OCI-LY7 (cell line): ENCODE data around the gene POSTN. TPM values are rescaled to one million over a fixed set of nuclear protein-coding genes. Genes with fewer than 3 reads are reported as not detected.

ENCODE experiments used
- BruUV-seq: library from RNA; stranded (reverse); fragments of 400-500 nt; replicated peaks from 2 replicates; lab custom pipeline; 2021; lab: Mats Ljungman, UMichigan
- CTCF ChIA-PET: fragments of 300-600 bp; sonication (Branson Sonifier 250); formaldehyde crosslinking; loops from one replicate; lab custom pipeline; 2022; ENCODE audit warnings: antibody characterized with exemption; ENCODE audit not compliant: unreplicated experiment; lab: Charles Lee
- POLR2A ChIA-PET: fragments of 300-600 bp; sonication (Branson Sonifier 250); formaldehyde crosslinking; loops from one replicate; lab custom pipeline; 2022; ENCODE audit warnings: antibody characterized with exemption; lab: Charles Lee
- DNase-seq: peaks from one replicate; pipeline ENCODE4 v3.0.0-alpha.2; 2015; ENCODE audit warnings: low spot score
- H2AFZ ChIP-seq: fragments of 200-600 bp; sonication (generic), shearing (Covaris generic); 2 replicates; pipeline ENCODE4 v1.6.1; 2014; ENCODE audit warnings: mild to moderate bottlenecking, antibody characterized with exemption, low read length, moderate library complexity
- H3K27ac ChIP-seq: fragments of 200-600 bp; sonication (generic); 2 replicates; pipeline ENCODE4 v1.5.1; 2014; ENCODE audit warnings: mixed run types, low read depth, mild to moderate bottlenecking, moderate library complexity, low read length, inconsistent platforms; ENCODE audit not compliant: poor library complexity, severe bottlenecking
- H3K36me3 ChIP-seq: fragments of 200-600 bp; sonication (generic); 2 replicates; pipeline ENCODE4 v1.6.1; 2014; ENCODE audit warnings: mild to moderate bottlenecking, antibody characterized with exemption, low read length, moderate library complexity, mixed read lengths; ENCODE audit not compliant: insufficient read depth
- H3K4me1 ChIP-seq: fragments of 200-600 bp; sonication (generic); 2 replicates; pipeline ENCODE4 v1.5.1; 2014; ENCODE audit warnings: mild to moderate bottlenecking, low read length; ENCODE audit not compliant: insufficient read depth, poor library complexity, severe bottlenecking
- H3K4me2 ChIP-seq: fragments of 200-600 bp; sonication (generic); 2 replicates; pipeline ENCODE4 v1.6.1; 2014; ENCODE audit warnings: mild to moderate bottlenecking, low read length
- H3K4me3 ChIP-seq: fragments of 200-600 bp; sonication (generic); 2 replicates; pipeline ENCODE4 v1.5.1; 2014; ENCODE audit warnings: mild to moderate bottlenecking, low read depth, low read length; ENCODE audit not compliant: poor library complexity, severe bottlenecking
- H3K79me2 ChIP-seq: fragments of 200-600 bp; sonication (generic); 2 replicates; pipeline ENCODE4 v1.6.1; 2016; ENCODE audit warnings: low read depth, mild to moderate bottlenecking, low read length, moderate library complexity, mixed read lengths; ENCODE audit not compliant: insufficient read depth
- H3K9me2 ChIP-seq: fragments of 200-600 bp; sonication (generic); 2 replicates; pipeline ENCODE4 v1.6.1; 2016; ENCODE audit warnings: mild to moderate bottlenecking, low read length, mixed read lengths; ENCODE audit not compliant: insufficient read depth
- H3K9me3 ChIP-seq: fragments of 200-600 bp; sonication (generic); 2 replicates; pipeline ENCODE4 v1.6.1; 2014; ENCODE audit warnings: mild to moderate bottlenecking, mixed run types, low read length, mixed read lengths
- H4K20me1 ChIP-seq: fragments of 200-600 bp; sonication (generic); 2 replicates; pipeline ENCODE4 v1.6.1; 2014; ENCODE audit warnings: mild to moderate bottlenecking, antibody characterized with exemption, low read length, moderate library complexity, mixed read lengths; ENCODE audit not compliant: insufficient read depth
- CTCF ChIP-seq: fragments of 200-600 bp; sonication (generic); conservative IDR thresholded peaks from 2 replicates; pipeline ENCODE4 v1.5.1; 2014; ENCODE audit warnings: mild to moderate bottlenecking, antibody characterized with exemption, low read length, moderate library complexity, mixed read lengths
- EZH2phosphoT487 ChIP-seq: fragments of 200-600 bp; sonication (generic); IDR thresholded peaks from 2 replicates; pipeline ENCODE4 v1.6.1; 2018; ENCODE audit warnings: low read depth, borderline replicate concordance, mild to moderate bottlenecking, mixed run types, antibody characterized with exemption, low read length, moderate library complexity, mixed read lengths
- intact Hi-C: fragments of 100-400 bp; cut with micrococcal nuclease; formaldehyde crosslinking; loops from one replicate; pipeline ENCODE4 v1.10.0; 2022; ENCODE audit not compliant: unreplicated experiment
- total RNA-seq, 2 experiments: library from RNA; depleted of rRNA in 1 of 2; stranded (reverse); fragments of >200 nt in 1 of 2; shearing (Covaris generic) in 1 of 2; gene quantifications; 2 replicates each; pipeline ENCODE4 v1.2.3, GENCODE V29; 2014 to 2022

POSTN gene
- total RNA-seq, 2 experiments from 2014 or later, result not detected

- no peaks in the 10 kb centered on the region for H4K20me1 ChIP-seq
- no peak for TF ChIP-seq EZH2phosphoT487
- no peak for TF ChIP-seq CTCF
- ChIA-PET POLR2A (no interaction called here), CTCF (no interaction called here)
- H3K4me3 ChIP-seq, result no peak overlapping the region
- no peaks in the 10 kb centered on the region for H3K36me3 ChIP-seq
- no peaks in the 10 kb centered on the region for H3K79me2 ChIP-seq
- H3K4me1 ChIP-seq, result no peaks in the 10 kb centered on the region
- intact Hi-C loops, result no loop called here
- no peak for DNase-seq
- BruUV-seq, result no TSS peak
- no peak overlapping the region for H3K4me2 ChIP-seq
- H3K27ac ChIP-seq, result no peak overlapping the region
- no peaks in the 10 kb centered on the region for H3K9me3 ChIP-seq
- no peaks in the 10 kb centered on the region for H3K9me2 ChIP-seq
- no peak overlapping the region for H2AFZ ChIP-seq
These were observed 1.8 kb downstream of the POSTN start for GRCh38 chr13:37596805-37597204.

- Histone ChIP-seq H3K36me3 (no peaks in the 10 kb centered on the region), H4K20me1 (no peaks in the 10 kb centered on the region)
These were observed 3.4 kb downstream of the POSTN start for GRCh38 chr13:37595162-37595561.

More at GRCh38 chr13:37595162-37595561, 3.4 kb downstream of the POSTN start:
- H3K27ac ChIP-seq, result no peak overlapping the region
- H3K4me2 ChIP-seq, result no peak overlapping the region
- POLR2A ChIA-PET, result interaction anchor here (0.7 kb wide), 1 partner anchor 27 kb away, joined by 3 read pairs; no protein-coding TSS in a partner anchor
- DNase-seq, result no peak
- intact Hi-C loops, result no loop called here
- no peak overlapping the region for H3K4me3 ChIP-seq
- no peaks in the 10 kb centered on the region for H3K79me2 ChIP-seq
- TF ChIP-seq EZH2phosphoT487 (no peak), CTCF (no peak)
- no peaks in the 10 kb centered on the region for H3K9me3 ChIP-seq
- H3K9me2 ChIP-seq, result no peaks in the 10 kb centered on the region
- H3K4me1 ChIP-seq, result no peaks in the 10 kb centered on the region
- H2AFZ ChIP-seq, result no peak overlapping the region
- CTCF ChIA-PET, result no interaction called here
- BruUV-seq, result no TSS peak
